A549 (cell line): ENCODE results near the gene CPTP. TPM values are rescaled to one million over a fixed set of nuclear protein-coding genes. Genes with fewer than 3 reads are reported as not detected.

Source experiments
- ATAC-seq, 2 experiments: fragments of 200-7000 bp in 1 of 2; fragments of >200 bp in 1 of 2; cut with Nextera tagmentation in 1 of 2; cut with Tn5 transposase in 1 of 2; 3 replicates each; pipeline versions ENCODE4 v1.8.0 to v1.9.1; 2018 to 2020; ENCODE audit warnings: mild to moderate bottlenecking in 1 of 2, moderate library complexity in 1 of 2
- CTCF ChIA-PET: fragments of 300-600 bp; sonication (Branson Sonifier 250); formaldehyde crosslinking; extraction: SDS; loops from one replicate; lab custom pipeline; 2021; ENCODE audit warnings: antibody characterized with exemption, inconsistent platforms; lab: Yijun Ruan, JAX
- POLR2A ChIA-PET: fragments of 350-600 bp; formaldehyde crosslinking; extraction: SDS; loops from one replicate; lab custom pipeline; 2021; ENCODE audit warnings: antibody characterized with exemption, inconsistent platforms; lab: Yijun Ruan, JAX
- DNase-seq, 2 experiments: peaks; one replicate each; pipeline versions ENCODE4 v3.0.0 to v3.0.0-alpha.2; 2011 to 2016; ENCODE audit warnings: low read depth in 1 of 2, low spot score in 1 of 2
- FAIRE-seq: peaks from 2 replicates; lab custom pipeline; 2011; peaks lifted over from hg19 to GRCh38; lab: Jason Lieb, UNC
- H3K27ac ChIP-seq, 2 experiments: fragments of >200 bp; sonication (Bioruptor Twin); formaldehyde crosslinking; 3 replicates each; pipeline ENCODE4 v1.5.1; 2016 to 2017
- H3K4me1 ChIP-seq: fragments of >200 bp; sonication (Bioruptor Twin); formaldehyde crosslinking; 3 replicates; pipeline ENCODE4 v1.6.1; 2016
- H3K4me2 ChIP-seq: fragments of >200 bp; sonication (Bioruptor Twin); formaldehyde crosslinking; 3 replicates; pipeline ENCODE4 v1.6.1; 2016
- H3K4me3 ChIP-seq: fragments of >200 bp; sonication (Bioruptor Twin); formaldehyde crosslinking; 3 replicates; pipeline ENCODE4 v1.5.1; 2016
- H3K9me3 ChIP-seq: fragments of >200 bp; sonication (Bioruptor Twin); formaldehyde crosslinking; 3 replicates; pipeline ENCODE4 v1.6.1; 2016
- BHLHE40 ChIP-seq: IDR thresholded peaks from 2 replicates; pipeline ENCODE4 v1.6.1; 2012; ENCODE audit warnings: low read depth, low read length, inconsistent platforms
- CHD4 ChIP-seq: fragments of 200-600 bp; sonication (generic); IDR thresholded peaks from 2 replicates; pipeline ENCODE4 v1.6.1; 2016; ENCODE audit warnings: antibody characterized with exemption, mild to moderate bottlenecking, borderline replicate concordance
- CTCF ChIP-seq: fragments of >200 bp; sonication (Bioruptor Twin); formaldehyde crosslinking; IDR thresholded peaks from 3 replicates; pipeline ENCODE4 v1.5.1; 2016
- EHF ChIP-seq: fragments of 250-450 bp; sonication (Bioruptor Pico); IDR thresholded peaks from 2 replicates; pipeline ENCODE4 v1.5.0; 2020; ENCODE audit warnings: mild to moderate bottlenecking
- EP300 ChIP-seq, 2 experiments: fragments of >200 bp; sonication (Bioruptor Twin); formaldehyde crosslinking; IDR thresholded peaks; 2 replicates in 1 of 2; 3 replicates in 1 of 2; pipeline ENCODE4 v1.6.1; 2016 to 2017
- FOSL2 ChIP-seq, 2 experiments: fragments of 450-650 bp in 1 of 2; fragments of >200 bp in 1 of 2; sonication (Bioruptor Twin) in 1 of 2; formaldehyde crosslinking; IDR thresholded peaks; 2 replicates each; pipeline versions ENCODE4 v1.5.0 to v1.6.1; 2016 to 2020; ENCODE audit warnings: mild to moderate bottlenecking in 1 of 2, moderate library complexity in 1 of 2
- FOXS1 ChIP-seq: fragments of 250-450 bp; sonication (Bioruptor Pico); IDR thresholded peaks from 2 replicates; pipeline ENCODE4 v1.5.0; 2020; ENCODE audit warnings: mild to moderate bottlenecking, moderate library complexity
- JUNB ChIP-seq: fragments of >200 bp; sonication (Bioruptor Twin); formaldehyde crosslinking; IDR thresholded peaks from 2 replicates; pipeline ENCODE4 v1.6.1; 2016
- MAX ChIP-seq: IDR thresholded peaks from 2 replicates; pipeline ENCODE4 v1.6.1; 2012
- NR3C1 ChIP-seq: fragments of >200 bp; sonication (Bioruptor Twin); formaldehyde crosslinking; IDR thresholded peaks from 3 replicates; pipeline ENCODE4 v1.6.1; 2017
- PHF8 ChIP-seq: fragments of 200-600 bp; sonication (generic); IDR thresholded peaks from 2 replicates; pipeline ENCODE4 v1.6.1; 2016; ENCODE audit warnings: low read depth, mild to moderate bottlenecking, antibody characterized with exemption, moderate library complexity, borderline replicate concordance
- POLR2A ChIP-seq: IDR thresholded peaks from 2 replicates; pipeline ENCODE4 v1.6.1; 2012; ENCODE audit warnings: mild to moderate bottlenecking, low read length
- RAD21 ChIP-seq, 2 experiments: fragments of >200 bp in 1 of 2; sonication (Bioruptor Twin) in 1 of 2; formaldehyde crosslinking in 1 of 2; IDR thresholded peaks in 1 of 2; conservative IDR thresholded peaks in 1 of 2; 2 replicates in 1 of 2; 3 replicates in 1 of 2; pipeline ENCODE4 v1.6.1; 2012 to 2018; ENCODE audit warnings: inconsistent platforms in 1 of 2
- REST ChIP-seq: fragments of 200-600 bp; sonication (generic); IDR thresholded peaks from 2 replicates; pipeline ENCODE4 v1.6.1; 2016; ENCODE audit warnings: antibody characterized with exemption, mild to moderate bottlenecking, moderate library complexity
- USF2 ChIP-seq: fragments of 450-650 bp; IDR thresholded peaks from 2 replicates; pipeline ENCODE4 v1.6.1; 2014; ENCODE audit warnings: antibody characterized with exemption
- ZFP36 ChIP-seq: fragments of 450-650 bp; IDR thresholded peaks from 2 replicates; pipeline ENCODE4 v1.6.1; 2014; ENCODE audit warnings: borderline replicate concordance; ENCODE audit not compliant: partially characterized antibody
- ZNF302 ChIP-seq: fragments of 250-450 bp; sonication (Bioruptor Pico); IDR thresholded peaks from 2 replicates; pipeline ENCODE4 v1.9.0; 2021; ENCODE audit warnings: inconsistent platforms, mild to moderate bottlenecking, moderate library complexity
- WGBS: methylation state at CpG from one replicate; pipeline ENCODE4 v1.1.6; 2017; ENCODE audit errors: missing lambda C conversion rate; 5-methylcytosine and 5-hydroxymethylcytosine counted together
- polyA plus RNA-seq, 4 experiments: library from polyadenylated mRNA; depleted of rRNA in 3 of 4; stranded (reverse); fragments of >200 nt; fragmentation: RNase III in 1 of 4; extraction: RNeasy Plus Mini Kit Qiagen cat#74134 plus additional on column Dnase treatment in 1 of 4; gene quantifications; 2 replicates in 3 of 4; 3 replicates in 1 of 4; pipeline ENCODE4 v1.2.3, GENCODE V29; 2011 to 2017

The CPTP gene
- polyA plus RNA-seq, 2 of the 4 experiments (the other 2 are of a cell fraction), result 4.3 to 11.9 TPM

DNA sequence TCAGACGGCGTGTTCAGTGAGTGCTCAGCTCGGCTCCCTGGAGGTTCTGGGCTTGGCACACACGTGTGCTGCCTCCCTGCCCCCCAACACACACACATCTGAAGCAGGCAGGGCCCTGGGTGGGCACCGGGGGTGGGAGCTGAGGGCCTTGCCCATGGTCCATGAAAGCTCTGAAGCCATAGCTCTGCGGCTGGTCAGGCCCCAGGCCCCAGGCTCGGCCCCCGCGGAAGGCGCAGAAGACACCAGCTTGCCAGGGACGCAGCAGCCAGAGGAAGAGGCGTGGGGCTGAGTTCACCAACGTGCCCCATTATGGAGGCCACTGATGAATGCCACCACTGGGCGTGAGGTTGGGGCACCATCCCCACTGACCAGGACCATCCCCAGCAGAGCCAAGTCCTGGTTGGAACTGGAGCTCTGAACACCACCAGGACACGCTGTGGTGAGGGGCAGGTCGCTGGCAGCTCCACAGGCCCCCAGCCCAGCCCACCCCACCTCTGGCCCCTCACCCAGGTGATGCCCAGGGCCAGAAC is 46.2 kb downstream of the CPTP start:
- POLR2A ChIA-PET, result interaction anchor here (0.7 to 1.1 kb wide), 3 partner anchors 12 to 18 kb away, joined by 3 to 4 read pairs (median 3); no protein-coding TSS in a partner anchor
- WGBS, result 88% methylated on average over 8 of the region's 16 CpGs
- Histone ChIP-seq H3K4me1 (peaks cover 10% of the 10 kb centered on the region), H3K4me2 (no peak overlapping the region), H3K9me3 (no peaks in the 10 kb centered on the region), H3K4me3 (no peak overlapping the region), H3K27ac (no peak overlapping the region)
- no peak for DNase-seq
- FAIRE-seq, result no peak
- no peak for ATAC-seq
- TF ChIP-seq EHF (CRISPR knock-in tag), result no peak
- no peak for TF ChIP-seq FOXS1 (CRISPR knock-in tag)
- TF ChIP-seq ZFP36, result no peak
- TF ChIP-seq USF2, result no peak
- no peak for TF ChIP-seq EP300 (IDR thresholded peaks at IDR 0.05)
- TF ChIP-seq POLR2A, result no peak
- no peak for TF ChIP-seq PHF8
- TF ChIP-seq REST, result no peak
- TF ChIP-seq CTCF, result no peak
- TF ChIP-seq NR3C1, result no peak
- no peak for TF ChIP-seq RAD21 (conservative IDR thresholded peaks at IDR 0.05 in 1 of 2, IDR thresholded peaks at IDR 0.05 in 1 of 2)
- no peak for TF ChIP-seq BHLHE40
- CTCF ChIA-PET, result interaction anchor here (1.2 to 6.1 kb wide), 15 partner anchors 8 to 387 kb away, joined by 3 to 73 read pairs (median 7); partner anchors contain the start of gene DVL1

- FAIRE-seq (no peak), ATAC-seq (no peak)
- no peaks in the 10 kb centered on the region for H3K9me3 ChIP-seq
Observed at GRCh38 chr1:1371364-1371745, 46.8 kb downstream of the CPTP start.

More at GRCh38 chr1:1371364-1371745, 46.8 kb downstream of the CPTP start:
- ChIA-PET POLR2A (interaction anchor here (1.1 kb wide), 1 partner anchor 16 kb away, joined by 4 read pairs; no protein-coding TSS in a partner anchor), CTCF (interaction anchor here (0.8 to 6.1 kb wide), 21 partner anchors 8 to 387 kb away, joined by 3 to 73 read pairs (median 6); partner anchors contain the start of gene DVL1)
- no peak overlapping the region for H3K4me2 ChIP-seq
- peaks cover 14% of the 10 kb centered on the region for H3K4me1 ChIP-seq
- DNase-seq, result no peak
- WGBS, result 91% methylated on average over 7 of the region's 12 CpGs
- TF ChIP-seq FOSL2 (IDR thresholded peaks at IDR 0.05) (no peak), FOSL2 (CRISPR knock-in tag; IDR thresholded peaks at IDR 0.05) (no peak), JUNB (no peak), CHD4 (no peak), ZNF302 (CRISPR knock-in tag) (no peak), MAX (no peak)
- H3K4me3 ChIP-seq, result no peak overlapping the region
- no peak overlapping the region for H3K27ac ChIP-seq
